Suprapubic skin (tissue), 3 donors: ENCODE results near the gene ACTL10.

Experiments
- POLR2AphosphoS5 ChIP-seq, 3 donors: sonication (generic); formaldehyde crosslinking; IDR thresholded peaks; one replicate each; pipeline ENCODE4 v1.6.1; 2017; ENCODE audit warnings: antibody characterized with exemption in 3 of 3
- TF ChIP-seq, protein P1 (sequence below), 2 donors: fragments of 200-600 bp in 1 of 2; fragments of 450-650 bp in 1 of 2; sonication (generic) in 1 of 2; IDR thresholded peaks; one replicate each; pipeline ENCODE4 v1.5.1; 2016 to 2019; ENCODE audit warnings: antibody characterized with exemption in 2 of 2, mild to moderate bottlenecking in 1 of 2, moderate library complexity in 1 of 2

DNA sequence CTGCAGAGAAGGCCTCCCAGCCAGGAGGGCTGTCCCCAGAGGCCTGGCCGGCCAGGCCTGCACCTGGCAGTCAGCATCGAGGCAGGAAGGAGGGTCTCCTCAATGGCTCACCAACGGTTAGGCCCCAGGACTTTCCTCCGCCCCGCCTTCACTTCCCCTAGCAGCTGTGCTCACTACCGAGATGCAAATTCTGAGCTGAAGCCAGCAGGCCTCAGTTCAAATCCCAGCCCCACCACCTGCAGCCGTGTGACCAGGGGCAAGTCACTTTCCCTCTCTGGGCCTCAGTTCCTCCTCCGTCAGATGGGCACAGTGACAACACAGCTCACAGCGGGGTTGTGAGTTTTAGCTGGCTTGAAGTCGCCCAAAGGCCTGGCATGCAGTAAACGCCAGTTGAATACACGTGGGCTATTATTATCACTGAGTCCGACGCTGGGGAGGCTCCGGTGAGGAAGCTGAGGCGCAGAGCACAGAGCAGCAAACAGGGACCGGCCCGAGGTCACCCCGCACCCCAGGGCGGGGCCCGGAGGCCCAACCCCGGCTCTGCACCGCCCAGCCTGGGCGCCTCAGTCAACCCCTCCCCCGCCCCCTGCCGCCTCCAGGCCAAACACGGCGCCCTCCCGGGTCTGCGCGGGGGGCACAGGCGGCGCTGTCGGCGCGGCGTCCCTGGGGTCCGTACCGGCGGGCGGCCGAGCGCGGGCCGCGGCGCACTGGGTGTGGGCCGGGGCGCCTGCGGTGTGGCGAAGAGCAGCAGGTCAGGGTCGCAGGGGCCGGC lies 18.8 kb downstream of the ACTL10 start:
- TF ChIP-seq, protein P1, sequence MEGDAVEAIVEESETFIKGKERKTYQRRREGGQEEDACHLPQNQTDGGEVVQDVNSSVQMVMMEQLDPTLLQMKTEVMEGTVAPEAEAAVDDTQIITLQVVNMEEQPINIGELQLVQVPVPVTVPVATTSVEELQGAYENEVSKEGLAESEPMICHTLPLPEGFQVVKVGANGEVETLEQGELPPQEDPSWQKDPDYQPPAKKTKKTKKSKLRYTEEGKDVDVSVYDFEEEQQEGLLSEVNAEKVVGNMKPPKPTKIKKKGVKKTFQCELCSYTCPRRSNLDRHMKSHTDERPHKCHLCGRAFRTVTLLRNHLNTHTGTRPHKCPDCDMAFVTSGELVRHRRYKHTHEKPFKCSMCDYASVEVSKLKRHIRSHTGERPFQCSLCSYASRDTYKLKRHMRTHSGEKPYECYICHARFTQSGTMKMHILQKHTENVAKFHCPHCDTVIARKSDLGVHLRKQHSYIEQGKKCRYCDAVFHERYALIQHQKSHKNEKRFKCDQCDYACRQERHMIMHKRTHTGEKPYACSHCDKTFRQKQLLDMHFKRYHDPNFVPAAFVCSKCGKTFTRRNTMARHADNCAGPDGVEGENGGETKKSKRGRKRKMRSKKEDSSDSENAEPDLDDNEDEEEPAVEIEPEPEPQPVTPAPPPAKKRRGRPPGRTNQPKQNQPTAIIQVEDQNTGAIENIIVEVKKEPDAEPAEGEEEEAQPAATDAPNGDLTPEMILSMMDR (IDR thresholded peaks at IDR 0.05), result no peak
- no peak for TF ChIP-seq POLR2AphosphoS5 (IDR thresholded peaks at IDR 0.05)
